Kasumi-1 (cell line): Measurements from ENCODE around the gene CDKL1.
A peak's percentile ranks its signal among the peaks of the same experiment; 100 is the strongest.
"Not testable (repeated sequence)": the region's sequence is repeated elsewhere in the genome, so short reads cannot be mapped to it uniquely, and the experiment has no call there.

ENCODE experiments used
- DNase-seq, 2 experiments: peaks; one replicate each; lab custom pipeline; 2025; lab: John Stamatoyannopoulos, UW

CDKL1 gene

GRCh38 chr14:50357753-50358395, 38.8 kb downstream of the CDKL1 start:
- DNase-seq: no peak

GRCh38 chr14:50357124-50357523, 39.6 kb downstream of the CDKL1 start:
- no peak for DNase-seq

- not testable (repeated sequence) for DNase-seq
Observed at GRCh38 chr14:50356283-50356682, 40.4 kb downstream of the CDKL1 start.

- no peak for DNase-seq
Observed at GRCh38 chr14:50355692-50356091, 41.0 kb downstream of the CDKL1 start.

- DNase-seq: no peak
Observed at GRCh38 chr14:50354527-50354926, 42.2 kb downstream of the CDKL1 start.

GRCh38 chr14:50353126-50353525, 43.6 kb downstream of the CDKL1 start:
- DNase-seq: no peak

GRCh38 chr14:50352584-50352983, 44.1 kb downstream of the CDKL1 start:
- no peak for DNase-seq

GRCh38 chr14:50350975-50351374, 45.7 kb downstream of the CDKL1 start:
- DNase-seq: peak in 1 of 2 experiments; percentile 10

- DNase-seq: no peak
Observed at GRCh38 chr14:50348933-50349332, 47.7 kb downstream of the CDKL1 start.

GRCh38 chr14:50347521-50347920, 49.2 kb downstream of the CDKL1 start:
- DNase-seq: no peak

- no peak for DNase-seq
Observed at GRCh38 chr14:50345846-50346422, 50.7 kb downstream of the CDKL1 start.

GRCh38 chr14:50344876-50345563, 51.7 kb downstream of the CDKL1 start:
- no peak for DNase-seq

- no peak for DNase-seq
Observed at GRCh38 chr14:50344116-50344775, 52.4 kb downstream of the CDKL1 start.

GRCh38 chr14:50343434-50343833, 53.2 kb downstream of the CDKL1 start:
- no peak for DNase-seq

- DNase-seq: peak; percentile 59 to 62
Observed at GRCh38 chr14:50342221-50343078, 54.2 kb downstream of the CDKL1 start.

GRCh38 chr14:50340963-50341362, 55.7 kb downstream of the CDKL1 start:
- peak in 1 of 2 experiments; percentile 10 for DNase-seq

GRCh38 chr14:50340045-50340444, 56.6 kb downstream of the CDKL1 start:
- DNase-seq: no peak

GRCh38 chr14:50339178-50339804, 57.4 kb downstream of the CDKL1 start:
- DNase-seq: no peak

GRCh38 chr14:50338587-50338986, 58.1 kb downstream of the CDKL1 start:
- DNase-seq: no peak

GRCh38 chr14:50335989-50336824, 60.5 kb downstream of the CDKL1 start:
- DNase-seq: peak; percentile 81 to 85
